ENCODE data around the gene FGF22. TPM values are rescaled to one million over a fixed set of nuclear protein-coding genes. Genes with fewer than 3 reads are reported as not detected.
"Not testable (repeated sequence)": the region's sequence is repeated elsewhere in the genome, so short reads cannot be mapped to it uniquely, and the experiment has no call there.

The FGF22 gene
- total RNA-seq, 2 experiments from 2014 or later = 0.48 TPM; not detected in 1

DNA sequence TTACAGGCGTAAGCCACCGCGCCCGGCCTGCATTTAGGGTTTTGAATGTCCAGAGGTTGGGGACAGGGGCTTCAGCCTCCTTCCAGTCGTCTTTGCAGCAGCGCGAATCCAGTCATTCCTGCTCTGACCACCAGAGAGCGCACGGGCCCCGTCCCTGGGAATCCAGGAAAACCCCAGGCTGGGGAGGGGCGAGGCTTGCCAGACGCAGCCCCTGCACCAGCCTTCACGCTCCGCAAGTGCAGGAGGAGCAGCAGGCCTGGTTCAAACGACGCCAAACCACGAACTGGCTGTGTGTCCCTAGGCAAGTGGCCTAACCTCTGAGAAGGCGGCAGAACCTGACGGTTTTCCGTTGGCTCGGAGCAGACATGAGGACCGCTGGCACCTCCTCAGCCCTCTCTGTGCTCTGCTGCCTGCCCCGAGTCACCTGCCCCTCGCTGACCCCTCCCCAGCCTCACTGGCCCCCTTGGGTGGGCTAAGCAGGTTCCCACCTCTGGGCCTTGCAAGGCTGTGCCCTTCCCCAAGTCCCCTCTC, 25.3 kb downstream of the FGF22 start:
- ChIA-PET POLR2A (no interaction called here), CTCF (ENCODE audit: unreplicated experiment) (no interaction called here)
- Histone ChIP-seq H3K9me2 (ENCODE audit: insufficient read depth, low read length) (no peaks in the 10 kb centered on the region), H4K20me1 (ENCODE audit: insufficient read depth, low read length) (peaks cover 15% of the 10 kb centered on the region), H3K27ac (ENCODE audit: low read depth, low read length, poor library complexity, severe bottlenecking) (no peak overlapping the region), H3K79me2 (ENCODE audit: insufficient read depth, low read depth, low read length) (peaks cover 35% of the 10 kb centered on the region), H2AFZ (ENCODE audit: low read length) (no peak overlapping the region), H3K4me1 (ENCODE audit: insufficient read depth, low read length, poor library complexity, severe bottlenecking) (peaks cover 32% of the 10 kb centered on the region), H3K9me3 (ENCODE audit: low read length) (no peaks in the 10 kb centered on the region), H3K4me2 (ENCODE audit: low read length) (no peak overlapping the region; the same call in 1 of the 2 replicates), H3K36me3 (ENCODE audit: insufficient read depth, low read length) (peaks cover 26% of the 10 kb centered on the region), H3K4me3 (ENCODE audit: low read depth, low read length, poor library complexity, severe bottlenecking) (no peak overlapping the region)
- intact Hi-C loops (cut with micrococcal nuclease; ENCODE audit: unreplicated experiment) = loop anchor here (1.0 to 5.0 kb wide), 2 partner anchors 69 to 93 kb away; partner anchors contain the start of gene BSG
- peak; percentile 78 for DNase-seq (ENCODE audit: low spot score)
- TF ChIP-seq, protein P1, sequence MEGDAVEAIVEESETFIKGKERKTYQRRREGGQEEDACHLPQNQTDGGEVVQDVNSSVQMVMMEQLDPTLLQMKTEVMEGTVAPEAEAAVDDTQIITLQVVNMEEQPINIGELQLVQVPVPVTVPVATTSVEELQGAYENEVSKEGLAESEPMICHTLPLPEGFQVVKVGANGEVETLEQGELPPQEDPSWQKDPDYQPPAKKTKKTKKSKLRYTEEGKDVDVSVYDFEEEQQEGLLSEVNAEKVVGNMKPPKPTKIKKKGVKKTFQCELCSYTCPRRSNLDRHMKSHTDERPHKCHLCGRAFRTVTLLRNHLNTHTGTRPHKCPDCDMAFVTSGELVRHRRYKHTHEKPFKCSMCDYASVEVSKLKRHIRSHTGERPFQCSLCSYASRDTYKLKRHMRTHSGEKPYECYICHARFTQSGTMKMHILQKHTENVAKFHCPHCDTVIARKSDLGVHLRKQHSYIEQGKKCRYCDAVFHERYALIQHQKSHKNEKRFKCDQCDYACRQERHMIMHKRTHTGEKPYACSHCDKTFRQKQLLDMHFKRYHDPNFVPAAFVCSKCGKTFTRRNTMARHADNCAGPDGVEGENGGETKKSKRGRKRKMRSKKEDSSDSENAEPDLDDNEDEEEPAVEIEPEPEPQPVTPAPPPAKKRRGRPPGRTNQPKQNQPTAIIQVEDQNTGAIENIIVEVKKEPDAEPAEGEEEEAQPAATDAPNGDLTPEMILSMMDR (conservative IDR thresholded peaks at IDR 0.05; ENCODE audit: low read length) = peak; percentile 85
- no peak for TF ChIP-seq EZH2phosphoT487 (IDR thresholded peaks at IDR 0.05; ENCODE audit: borderline replicate concordance, low read depth, low read length)
- no TSS peak for BruUV-seq (replicated peaks)

DNA sequence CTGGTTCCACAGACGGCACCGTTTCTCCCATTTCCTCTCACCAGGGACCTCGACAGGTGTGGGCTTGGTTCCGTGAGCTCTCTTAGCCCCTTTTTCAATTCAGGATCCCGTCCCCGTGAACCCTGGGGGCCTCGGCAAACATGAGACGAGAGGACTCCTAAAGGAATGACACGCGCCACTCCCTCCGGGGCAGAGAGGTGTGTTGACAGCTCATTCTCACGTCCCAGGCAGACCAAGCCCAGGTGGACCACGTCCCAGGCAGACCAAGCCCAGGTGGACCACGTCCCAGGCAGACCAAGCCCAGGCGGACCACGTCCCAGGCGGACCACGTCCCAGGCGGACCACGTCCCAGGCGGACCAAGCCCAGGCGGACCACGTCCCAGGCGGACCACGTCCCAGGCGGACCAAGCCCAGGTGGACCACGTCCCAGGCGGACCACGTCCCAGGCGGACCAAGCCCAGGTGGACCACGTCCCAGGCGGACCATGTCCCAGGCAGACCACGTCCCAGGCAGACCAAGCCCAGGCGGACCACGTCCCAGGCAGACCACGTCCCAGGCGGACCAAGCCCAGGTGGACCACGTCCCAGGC, 27.4 kb downstream of the FGF22 start:
- POLR2A ChIA-PET; H3K27ac ChIP-seq (ENCODE audit: low read depth, low read length, poor library complexity, severe bottlenecking); H2AFZ ChIP-seq (ENCODE audit: low read length); H4K20me1 ChIP-seq (ENCODE audit: insufficient read depth, low read length); H3K9me3 ChIP-seq (ENCODE audit: low read length); BruUV-seq (replicated peaks); H3K9me2 ChIP-seq (ENCODE audit: insufficient read depth, low read length); intact Hi-C loops (cut with micrococcal nuclease; ENCODE audit: unreplicated experiment); H3K4me3 ChIP-seq (ENCODE audit: low read depth, low read length, poor library complexity, severe bottlenecking); H3K4me2 ChIP-seq (ENCODE audit: low read length); DNase-seq (ENCODE audit: low spot score); H3K36me3 ChIP-seq (ENCODE audit: insufficient read depth, low read length): not testable (repeated sequence)
- CTCF ChIA-PET (ENCODE audit: unreplicated experiment) = interaction anchor here (0.6 kb wide), 1 partner anchor 197 kb away, joined by 3 read pairs; no protein-coding TSS in a partner anchor
- Histone ChIP-seq H3K4me1 (ENCODE audit: insufficient read depth, low read length, poor library complexity, severe bottlenecking) (peaks cover 19% of the 10 kb centered on the region), H3K79me2 (ENCODE audit: insufficient read depth, low read depth, low read length) (peaks cover 14% of the 10 kb centered on the region)

DNA sequence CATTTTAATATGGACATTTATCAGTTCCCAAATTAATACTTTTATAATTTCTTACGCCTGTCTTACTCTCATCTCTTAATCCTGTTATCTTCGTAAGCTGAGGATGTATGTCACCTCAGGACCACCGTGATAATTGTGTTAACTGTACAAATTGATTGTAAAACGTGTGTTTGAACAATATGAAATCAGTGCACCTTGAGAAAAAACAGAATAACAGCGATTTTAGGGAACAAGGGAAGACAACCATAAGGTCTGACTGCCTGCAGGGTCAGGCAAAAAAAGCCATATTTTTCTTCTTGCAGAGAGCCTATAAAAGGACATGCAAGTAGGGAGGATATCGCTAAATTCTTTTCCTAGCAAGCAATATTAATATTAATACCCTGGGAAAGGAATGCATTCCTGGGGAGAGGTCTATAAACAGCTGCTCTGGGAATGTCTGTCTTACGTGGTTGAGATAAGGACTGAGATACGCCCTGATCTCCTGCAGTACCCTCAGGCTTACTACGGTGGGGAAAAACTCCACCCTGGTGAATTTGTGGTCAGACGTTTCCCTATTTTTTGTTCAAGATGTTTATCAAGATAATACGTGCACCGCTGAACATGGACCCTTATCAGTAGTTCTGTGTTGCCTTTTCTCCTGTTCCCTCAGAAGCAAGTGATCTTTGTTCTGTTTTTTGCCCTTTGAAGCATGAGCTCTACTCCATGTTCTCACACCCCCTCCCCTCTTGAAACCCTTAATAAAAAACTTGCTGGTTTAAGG, 29.2 kb downstream of the FGF22 start:
- H3K9me2 ChIP-seq (ENCODE audit: insufficient read depth, low read length); H3K4me3 ChIP-seq (ENCODE audit: low read depth, low read length, poor library complexity, severe bottlenecking); intact Hi-C loops (cut with micrococcal nuclease; ENCODE audit: unreplicated experiment); H3K9me3 ChIP-seq (ENCODE audit: low read length); BruUV-seq (replicated peaks); H3K27ac ChIP-seq (ENCODE audit: low read depth, low read length, poor library complexity, severe bottlenecking); DNase-seq (ENCODE audit: low spot score); H3K36me3 ChIP-seq (ENCODE audit: insufficient read depth, low read length); CTCF ChIA-PET (ENCODE audit: unreplicated experiment); H4K20me1 ChIP-seq (ENCODE audit: insufficient read depth, low read length); POLR2A ChIA-PET; H3K4me2 ChIP-seq (ENCODE audit: low read length); H3K79me2 ChIP-seq (ENCODE audit: insufficient read depth, low read depth, low read length); H2AFZ ChIP-seq (ENCODE audit: low read length): not testable (repeated sequence)
- H3K4me1 ChIP-seq (ENCODE audit: insufficient read depth, low read length, poor library complexity, severe bottlenecking) = peaks cover 13% of the 10 kb centered on the region

Measured in OCI-LY7 (cell line).